HTERT RPE-1 (cell line): ENCODE results near the gene UFSP1.
"Not testable (repeated sequence)": the region's sequence is repeated elsewhere in the genome, so short reads cannot be mapped to it uniquely, and the experiment has no call there.

ENCODE experiments used
- in situ Hi-C: fragments of 300-500 bp; cut with MboI; formaldehyde crosslinking; loops from 4 replicates; pipeline ENCODE4 v1.14.3; 2020; ENCODE audit warnings: low sequenced_read_pairs

UFSP1 gene

GRCh38 chr7:100888988-100889750, at the start of gene UFSP1:
UFSP1 (minus strand) TSS chr7:100889715; CDS start chr7:100889271, 444 bp downstream.
- in situ Hi-C loops: no loop called here

DNA sequence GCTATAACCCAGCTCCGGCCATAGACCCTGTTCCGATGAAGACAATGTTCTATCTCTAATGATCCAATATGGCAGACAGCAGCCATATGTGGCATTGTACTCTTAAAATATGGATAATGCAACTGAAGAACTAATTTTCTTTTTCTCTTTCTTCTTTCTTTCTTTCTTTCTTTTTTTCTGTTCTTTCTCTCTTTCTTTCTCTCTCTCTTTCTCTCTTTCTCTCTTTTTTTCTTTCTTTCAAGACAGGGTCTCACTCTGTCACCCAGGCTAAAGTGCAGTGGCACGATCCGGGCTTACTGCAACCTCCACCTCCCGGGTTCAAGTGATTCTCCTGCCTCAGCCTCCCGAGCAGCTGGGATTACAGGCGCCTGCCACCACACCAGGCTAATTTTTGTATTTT, 46.7 kb upstream of the UFSP1 start:
- in situ Hi-C loops: not testable (repeated sequence)

DNA sequence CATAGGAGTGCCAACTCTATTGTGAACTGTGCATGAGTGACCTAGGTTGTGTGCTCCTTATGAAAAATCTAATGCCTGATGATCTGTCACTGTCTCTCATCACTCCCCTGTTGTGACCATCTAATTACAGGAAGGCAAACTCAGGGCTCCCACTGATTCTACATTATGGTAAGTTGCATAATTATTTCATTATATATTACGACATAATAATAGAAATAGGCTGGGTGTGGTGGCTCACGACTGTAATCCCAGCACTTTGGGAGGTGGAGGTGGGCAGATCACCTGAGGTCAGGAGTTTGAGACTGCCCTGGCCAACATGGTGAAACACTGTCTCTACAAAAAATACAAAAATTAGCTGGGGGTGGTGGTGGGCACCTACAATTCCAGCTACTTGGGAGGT, 45.9 kb upstream of the UFSP1 start:
- in situ Hi-C loops: not testable (repeated sequence)

DNA sequence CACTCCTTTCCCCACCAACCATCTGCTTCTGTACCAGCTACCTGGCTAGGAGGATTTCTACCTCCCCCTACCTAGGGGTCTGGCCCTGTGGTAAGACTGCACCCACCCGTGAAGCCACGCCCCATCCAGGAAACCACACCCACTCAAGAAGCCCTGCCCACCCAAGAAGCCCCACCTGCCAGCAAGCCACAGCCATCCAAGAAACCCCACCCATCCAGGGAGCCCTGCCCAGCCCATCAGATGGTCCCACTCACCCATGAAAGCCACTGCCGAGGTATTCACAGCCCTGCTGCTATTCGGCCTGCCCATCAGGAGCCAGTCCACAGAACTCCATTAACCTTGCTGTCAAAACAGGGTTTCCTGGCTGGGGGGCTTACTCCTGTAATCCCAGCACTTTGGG, 44.2 kb upstream of the UFSP1 start:
- in situ Hi-C loops: no loop called here

- in situ Hi-C loops: no loop called here
Measured at GRCh38 chr7:100929808-100930174, 40.3 kb upstream of the UFSP1 start.

GRCh38 chr7:100923616-100924015, 34.1 kb upstream of the UFSP1 start:
- in situ Hi-C loops: loop anchor here (25.0 kb wide), 1 partner anchor 139 kb away; no protein-coding TSS in a partner anchor

DNA sequence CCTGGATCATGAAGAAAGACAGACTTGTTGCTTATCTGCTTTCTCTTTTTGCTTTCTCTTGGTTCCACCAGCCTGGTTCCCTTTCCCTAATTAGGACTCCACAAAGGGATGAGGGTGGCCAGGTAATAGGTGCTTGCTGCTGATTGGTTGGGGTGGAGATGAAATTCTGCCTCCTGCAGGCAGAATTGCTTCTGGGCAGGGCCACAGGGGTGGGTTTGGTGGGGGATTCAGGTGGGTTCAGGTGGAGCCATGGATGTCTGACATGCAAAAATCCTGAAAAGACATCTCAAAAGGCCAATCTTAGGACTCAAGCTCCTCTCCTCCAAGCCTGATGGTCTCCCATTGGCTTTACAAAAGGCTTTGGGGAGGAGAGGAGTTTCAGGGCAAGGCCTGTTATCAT, 31.5 kb upstream of the UFSP1 start:
- in situ Hi-C loops: loop anchor here (25.0 kb wide), 1 partner anchor 141 kb away; no protein-coding TSS in a partner anchor

- in situ Hi-C loops: loop anchor here (25.0 kb wide), 1 partner anchor 142 kb away; no protein-coding TSS in a partner anchor
Measured at GRCh38 chr7:100919779-100920437, 30.4 kb upstream of the UFSP1 start.

GRCh38 chr7:100919335-100919734, 29.8 kb upstream of the UFSP1 start:
- in situ Hi-C loops: loop anchor here (25.0 kb wide), 1 partner anchor 143 kb away; no protein-coding TSS in a partner anchor

DNA sequence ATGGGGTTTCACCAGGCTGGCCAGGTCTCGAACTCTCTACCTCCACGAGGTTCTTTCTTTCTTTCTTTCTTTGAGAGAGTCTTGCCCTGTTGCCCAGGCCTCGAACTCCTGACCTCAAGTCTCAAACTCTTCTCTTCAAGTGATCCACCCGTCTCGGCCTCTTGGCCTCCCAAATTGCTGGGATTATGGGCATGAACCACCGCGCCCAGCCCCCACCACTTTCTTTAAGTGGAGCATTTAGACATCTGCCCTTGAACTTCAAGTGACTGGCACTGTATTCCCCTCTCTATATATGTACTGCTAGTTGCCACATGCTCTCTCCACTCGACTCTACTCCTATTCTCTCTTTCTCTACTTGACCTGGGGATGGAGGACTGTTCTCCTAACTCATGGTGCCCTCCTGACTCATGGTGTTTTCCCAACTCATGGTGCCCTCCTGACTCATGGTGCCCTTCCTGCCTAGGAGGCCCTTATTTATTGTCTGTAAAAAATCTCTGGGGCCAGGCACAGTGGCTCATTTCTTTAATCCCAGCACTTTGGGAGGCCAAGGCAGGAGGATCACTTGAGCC, 25.4 kb upstream of the UFSP1 start:
- in situ Hi-C loops: loop anchor here (25.0 kb wide), 1 partner anchor 147 kb away; no protein-coding TSS in a partner anchor

GRCh38 chr7:100914208-100914878, 24.8 kb upstream of the UFSP1 start:
- in situ Hi-C loops: loop anchor here (25.0 kb wide), 1 partner anchor 148 kb away; no protein-coding TSS in a partner anchor

DNA sequence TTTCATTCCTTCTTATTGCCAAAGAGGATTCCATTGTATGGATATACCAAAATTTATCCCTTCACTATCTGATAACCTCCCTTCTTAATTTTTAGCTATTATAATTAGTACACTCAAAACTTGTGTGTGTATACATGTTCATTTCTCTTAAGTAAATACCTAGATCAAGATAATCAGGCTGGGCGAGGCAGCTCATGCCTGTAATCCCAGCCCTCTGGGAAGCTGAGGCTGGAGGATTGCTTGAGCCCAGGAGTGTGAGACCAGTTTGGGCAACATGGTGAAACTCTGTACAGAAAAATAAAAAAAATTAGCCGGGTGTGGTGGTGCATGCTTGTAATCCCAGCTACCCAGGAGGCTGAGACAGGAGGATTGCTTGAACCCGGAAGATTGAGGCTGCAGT, 22.0 kb upstream of the UFSP1 start:
- in situ Hi-C loops: loop anchor here (25.0 kb wide), 1 partner anchor 151 kb away; no protein-coding TSS in a partner anchor

DNA sequence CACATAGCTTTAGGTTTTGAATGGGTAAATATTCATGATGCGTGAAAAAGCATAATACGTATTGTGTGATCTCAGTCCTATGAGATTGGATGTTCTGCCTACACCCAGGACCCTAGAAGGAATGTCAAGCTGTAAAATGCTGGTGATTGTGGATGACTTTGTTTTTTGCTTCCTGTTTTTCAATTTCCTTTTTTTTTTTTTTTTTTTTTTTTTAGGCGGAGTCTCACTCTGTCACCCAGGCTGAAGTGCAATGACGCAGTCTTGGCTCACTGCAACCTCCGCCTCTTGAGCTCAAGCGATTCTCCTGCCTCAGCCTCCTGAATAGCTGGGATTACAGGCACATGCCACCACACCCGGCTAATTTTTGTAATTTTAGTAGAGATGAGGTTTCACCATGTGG, 20.9 kb upstream of the UFSP1 start:
- in situ Hi-C loops: loop anchor here (25.0 kb wide), 1 partner anchor 152 kb away; no protein-coding TSS in a partner anchor

DNA sequence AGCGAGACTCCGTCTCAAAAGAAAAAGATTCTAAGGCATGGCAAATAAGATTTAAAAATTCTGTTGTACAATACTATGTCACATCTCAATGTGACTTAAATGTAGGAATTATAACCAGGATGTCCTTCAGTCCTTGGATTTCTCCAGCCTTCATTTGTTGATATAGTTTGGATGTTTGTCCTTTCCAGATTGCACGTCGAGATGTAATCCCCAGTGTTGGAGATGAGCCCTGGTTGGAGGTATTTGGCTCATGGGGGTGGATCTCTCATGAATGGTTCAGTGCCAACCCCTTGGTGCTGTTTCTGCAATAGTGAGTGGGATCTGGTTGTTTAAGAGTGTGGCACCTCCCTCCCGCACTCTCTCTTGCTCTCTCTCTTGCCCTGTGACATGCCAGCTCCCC, 19.0 kb upstream of the UFSP1 start:
- in situ Hi-C loops: loop anchor here (25.0 kb wide), 1 partner anchor 154 kb away; no protein-coding TSS in a partner anchor

- in situ Hi-C loops: loop anchor here (25.0 kb wide), 1 partner anchor 160 kb away; no protein-coding TSS in a partner anchor
Measured at GRCh38 chr7:100902638-100903037, 13.1 kb upstream of the UFSP1 start.

- in situ Hi-C loops: loop anchor here (25.0 kb wide), 1 partner anchor 160 kb away; no protein-coding TSS in a partner anchor
Measured at GRCh38 chr7:100901921-100902332, 12.4 kb upstream of the UFSP1 start.

GRCh38 chr7:100900978-100901377, 11.5 kb upstream of the UFSP1 start:
- in situ Hi-C loops: loop anchor here (25.0 kb wide), 1 partner anchor 161 kb away; no protein-coding TSS in a partner anchor

GRCh38 chr7:100899432-100899831, 9.9 kb upstream of the UFSP1 start:
- in situ Hi-C loops: no loop called here

- in situ Hi-C loops: no loop called here
Measured at GRCh38 chr7:100897772-100898454, 8.4 kb upstream of the UFSP1 start.
